Endothelial cell of umbilical vein (primary cell): Measurements from ENCODE around the gene DPYD. TPM values are rescaled to one million over a fixed set of nuclear protein-coding genes. Genes with fewer than 3 reads are reported as not detected.

Source experiments
- BruUV-seq: library from RNA; stranded (reverse); fragments of 400-500 nt; replicated peaks from 2 replicates; lab custom pipeline; 2021; lab: Mats Ljungman, UMichigan
- CTCF ChIA-PET: fragments of 300-600, 350-600 bp; sonication (Branson Sonifier 250); formaldehyde crosslinking; loops from one replicate; lab custom pipeline; 2021; ENCODE audit warnings: antibody characterized with exemption, inconsistent platforms; lab: Charles Lee
- POLR2A ChIA-PET: fragments of 300-600, 350-600 bp; sonication (Branson Sonifier 250); formaldehyde crosslinking; loops from one replicate; lab custom pipeline; 2021; ENCODE audit warnings: antibody characterized with exemption, inconsistent platforms; lab: Charles Lee
- DNase-seq: peaks from one replicate; pipeline ENCODE4 v3.0.0-alpha.2; 2011; ENCODE audit warnings: low read depth, low spot score
- FAIRE-seq: peaks from 2 replicates; lab custom pipeline; 2011; peaks lifted over from hg19 to GRCh38; lab: Jason Lieb, UNC
- H2AFZ ChIP-seq: 2 replicates; pipeline ENCODE4 v1.6.0; 2012; ENCODE audit warnings: low read depth, low read length, control low read depth, inconsistent platforms
- H3K27ac ChIP-seq: 2 replicates; pipeline ENCODE4 v1.5.1; 2011; ENCODE audit warnings: low read depth, mild to moderate bottlenecking, control low read depth, low read length, moderate library complexity; ENCODE audit not compliant: insufficient read depth
- H3K27me3 ChIP-seq, 2 experiments: 2 replicates each; pipeline versions ENCODE4 v1.6.0 to v1.6.1; 2011; ENCODE audit warnings: low read length in 2 of 2, mixed read lengths in 1 of 2; ENCODE audit not compliant: control insufficient read depth in 2 of 2, insufficient read depth in 2 of 2
- H3K36me3 ChIP-seq, 2 experiments: 2 replicates in 1 of 2; 3 replicates in 1 of 2; pipeline ENCODE4 v1.5.1; 2011; ENCODE audit warnings: low read length in 2 of 2, mild to moderate bottlenecking in 1 of 2, moderate library complexity in 1 of 2; ENCODE audit not compliant: control insufficient read depth in 2 of 2, insufficient read depth in 2 of 2; ENCODE audit errors: extremely low read depth in 1 of 2
- H3K4me1 ChIP-seq: 3 replicates; pipeline ENCODE4 v1.5.1; 2011; ENCODE audit warnings: mild to moderate bottlenecking, low read length; ENCODE audit not compliant: control insufficient read depth, insufficient read depth; ENCODE audit errors: extremely low read depth
- H3K4me2 ChIP-seq: 2 replicates; pipeline ENCODE4 v1.6.1; 2011; ENCODE audit warnings: low read length, control low read depth, mixed read lengths; ENCODE audit not compliant: insufficient read depth
- H3K4me3 ChIP-seq, 3 experiments: fragments of 200-600 bp in 1 of 3; sonication (generic), shearing (Covaris generic) in 1 of 3; replicated peaks in 1 of 3; 2 replicates each; pipeline ENCODE4 v1.5.1; 2011 to 2016; ENCODE audit warnings: control low read depth in 3 of 3, low read length in 3 of 3, mild to moderate bottlenecking in 2 of 3, inconsistent platforms in 1 of 3, low read depth in 1 of 3, moderate library complexity in 1 of 3; ENCODE audit not compliant: insufficient read depth in 1 of 3
- H3K79me2 ChIP-seq: 2 replicates; pipeline ENCODE4 v1.6.0; 2012; ENCODE audit warnings: low read length, inconsistent platforms; ENCODE audit not compliant: control insufficient read depth, insufficient read depth
- H3K9ac ChIP-seq: replicated peaks from 2 replicates; pipeline ENCODE3; 2011; ENCODE audit warnings: low read length, control low read depth; ENCODE audit not compliant: insufficient read depth; ENCODE audit errors: extremely low read depth
- H3K9me1 ChIP-seq: replicated peaks from 3 replicates; pipeline ENCODE4 v1.6.0; 2011; ENCODE audit warnings: mild to moderate bottlenecking, low read length; ENCODE audit not compliant: control insufficient read depth, insufficient read depth; ENCODE audit errors: extremely low read depth
- H3K9me3 ChIP-seq: replicated peaks from 2 replicates; pipeline ENCODE4 v1.5.1; 2012; ENCODE audit warnings: low read length, inconsistent platforms; ENCODE audit not compliant: control insufficient read depth, insufficient read depth
- H4K20me1 ChIP-seq: replicated peaks from 2 replicates; pipeline ENCODE3; 2011; ENCODE audit warnings: mild to moderate bottlenecking, low read length; ENCODE audit not compliant: control insufficient read depth, insufficient read depth; ENCODE audit errors: extremely low read depth
- EZH2 ChIP-seq: IDR thresholded peaks from 2 replicates; pipeline ENCODE4 v1.6.1; 2012; ENCODE audit warnings: borderline replicate concordance, low read depth, mild to moderate bottlenecking, moderate library complexity, low read length, inconsistent platforms; ENCODE audit not compliant: severe bottlenecking
- FOS ChIP-seq: IDR thresholded peaks from 2 replicates; pipeline ENCODE4 v1.6.1; 2011; ENCODE audit warnings: mild to moderate bottlenecking, low read length, moderate library complexity, borderline replicate concordance; ENCODE audit not compliant: insufficient read depth
- GATA2 ChIP-seq: IDR thresholded peaks from 2 replicates; pipeline ENCODE4 v1.7.0; 2011; ENCODE audit warnings: low read depth, mild to moderate bottlenecking, moderate library complexity, mixed read lengths, low read length; ENCODE audit not compliant: insufficient read length, insufficient read depth
- JUN ChIP-seq: IDR thresholded peaks from 2 replicates; pipeline ENCODE4 v1.6.1; 2011; ENCODE audit warnings: borderline replicate concordance, low read depth; ENCODE audit not compliant: insufficient read length, insufficient read depth
- MYC ChIP-seq: IDR thresholded peaks from one replicate; pipeline ENCODE4 v1.6.1; 2011; ENCODE audit warnings: mild to moderate bottlenecking, low read depth, low read length
- POLR2A ChIP-seq: IDR thresholded peaks from 2 replicates; pipeline ENCODE4 v1.6.1; 2012; ENCODE audit warnings: low read depth, mild to moderate bottlenecking, control low read depth, low read length
- POLR2AphosphoS5 ChIP-seq: IDR thresholded peaks from 2 replicates; pipeline ENCODE4 v1.6.1; 2012; ENCODE audit warnings: low read depth, mild to moderate bottlenecking, control low read depth, low read length, moderate library complexity; ENCODE audit not compliant: insufficient read depth
- dilution Hi-C: fragments of 300-500 bp; cut with MboI; formaldehyde crosslinking; loops from one replicate; pipeline ENCODE4 v1.15.0; 2019; ENCODE audit warnings: low sequenced_read_pairs; ENCODE audit not compliant: extremely low pct_ligation_motif_present
- intact Hi-C: fragments of 100-400 bp; cut with micrococcal nuclease; formaldehyde crosslinking; loops from one replicate; pipeline ENCODE4 v1.10.0; 2022
- polyA plus RNA-seq, 4 experiments: library from polyadenylated mRNA; depleted of rRNA in 3 of 4; stranded (reverse) in 3 of 4; unstranded in 1 of 4; fragments of >200 nt; gene quantifications; 2 replicates each; pipeline versions ENCODE4 v1.2.1 to v1.2.3, GENCODE V29; 2011 to 2012; ENCODE audit warnings: missing spikeins in 1 of 4
- total RNA-seq: library from RNA; stranded (reverse); gene quantifications from 2 replicates; pipeline ENCODE4 v1.2.3, GENCODE V29; 2021
- TF ChIP-seq, protein P1 (sequence below): IDR thresholded peaks from 2 replicates; pipeline ENCODE4 v1.6.1; 2011; ENCODE audit not compliant: insufficient read depth, insufficient read length
- TF ChIP-seq, protein P2 (sequence below), 2 donors: IDR thresholded peaks; 1 replicate in 1 of 2; 2 replicates in 1 of 2; pipeline ENCODE4 v1.5.1; 2011; ENCODE audit warnings: low read length in 2 of 2, mild to moderate bottlenecking in 2 of 2, moderate library complexity in 2 of 2, control low read depth in 1 of 2, inconsistent platforms in 1 of 2, low read depth in 1 of 2; ENCODE audit not compliant: insufficient read depth in 1 of 2; ENCODE audit errors: extremely low read depth in 1 of 2

Gene DPYD
- total and polyA plus RNA-seq, 2 donors (not counting 3 experiments of a cell fraction or from before 2014, with no cell fraction given), result 4.6 to 15.1 TPM

DNA sequence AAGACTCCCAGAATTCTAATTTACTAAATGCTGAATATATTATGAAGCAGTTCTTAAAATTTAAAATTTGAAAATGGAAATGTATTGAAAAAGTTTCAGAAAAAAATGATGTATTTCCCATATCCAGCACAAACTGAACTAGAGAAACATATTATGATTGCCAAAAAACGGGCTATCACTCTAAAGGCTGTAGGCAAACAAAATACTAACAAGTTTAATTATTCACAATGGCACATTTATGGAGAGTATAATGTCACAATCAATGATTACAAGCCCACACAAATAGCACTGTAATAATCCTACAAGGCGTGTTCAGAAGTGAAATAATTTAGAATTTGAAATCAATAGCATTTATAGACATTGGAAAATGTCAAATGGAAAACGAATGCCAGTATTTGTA lies 667.9 kb downstream of the DPYD start:
- Histone ChIP-seq H3K4me1 (no peaks in the 10 kb centered on the region), H3K4me2 (no peak overlapping the region), H2AFZ (no peak overlapping the region), H3K36me3 (no peaks in the 10 kb centered on the region), H3K9me1 (no peaks in the 10 kb centered on the region), H3K79me2 (no peaks in the 10 kb centered on the region), H3K27ac (no peak overlapping the region), H3K27me3 (no peaks in the 10 kb centered on the region), H4K20me1 (no peaks in the 10 kb centered on the region), H3K9ac (no peak overlapping the region), H3K9me3 (no peaks in the 10 kb centered on the region), H3K4me3 (no peak overlapping the region)
- ChIA-PET POLR2A (no interaction called here), CTCF (interaction anchor here (2.6 to 3.6 kb wide), 2 partner anchors 9 to 1215 kb away, joined by 6 to 18 read pairs; no protein-coding TSS in a partner anchor)
- intact Hi-C loops, result no loop called here
- dilution Hi-C loops, result no loop called here
- no peak for DNase-seq
- TF ChIP-seq MYC (no peak), POLR2A (no peak), JUN (no peak), POLR2AphosphoS5 (no peak), GATA2 (no peak), FOS (no peak), EZH2 (no peak)
- TF ChIP-seq, protein P1, sequence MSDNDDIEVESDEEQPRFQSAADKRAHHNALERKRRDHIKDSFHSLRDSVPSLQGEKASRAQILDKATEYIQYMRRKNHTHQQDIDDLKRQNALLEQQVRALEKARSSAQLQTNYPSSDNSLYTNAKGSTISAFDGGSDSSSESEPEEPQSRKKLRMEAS, result no peak
- TF ChIP-seq, protein P2, sequence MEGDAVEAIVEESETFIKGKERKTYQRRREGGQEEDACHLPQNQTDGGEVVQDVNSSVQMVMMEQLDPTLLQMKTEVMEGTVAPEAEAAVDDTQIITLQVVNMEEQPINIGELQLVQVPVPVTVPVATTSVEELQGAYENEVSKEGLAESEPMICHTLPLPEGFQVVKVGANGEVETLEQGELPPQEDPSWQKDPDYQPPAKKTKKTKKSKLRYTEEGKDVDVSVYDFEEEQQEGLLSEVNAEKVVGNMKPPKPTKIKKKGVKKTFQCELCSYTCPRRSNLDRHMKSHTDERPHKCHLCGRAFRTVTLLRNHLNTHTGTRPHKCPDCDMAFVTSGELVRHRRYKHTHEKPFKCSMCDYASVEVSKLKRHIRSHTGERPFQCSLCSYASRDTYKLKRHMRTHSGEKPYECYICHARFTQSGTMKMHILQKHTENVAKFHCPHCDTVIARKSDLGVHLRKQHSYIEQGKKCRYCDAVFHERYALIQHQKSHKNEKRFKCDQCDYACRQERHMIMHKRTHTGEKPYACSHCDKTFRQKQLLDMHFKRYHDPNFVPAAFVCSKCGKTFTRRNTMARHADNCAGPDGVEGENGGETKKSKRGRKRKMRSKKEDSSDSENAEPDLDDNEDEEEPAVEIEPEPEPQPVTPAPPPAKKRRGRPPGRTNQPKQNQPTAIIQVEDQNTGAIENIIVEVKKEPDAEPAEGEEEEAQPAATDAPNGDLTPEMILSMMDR (IDR thresholded peaks at IDR 0.05; ENCODE audit: extremely low read depth in 1 of 2, insufficient read depth in 1 of 2, low read depth in 1 of 2, low read length in 2 of 2), result no peak
- BruUV-seq, result no TSS peak
- FAIRE-seq, result peak; percentile 12
